ENCODE results near the gene CDK8. TPM values are rescaled to one million over a fixed set of nuclear protein-coding genes. Genes with fewer than 3 reads are reported as not detected.

The CDK8 gene
- total and polyA plus RNA-seq, 9 of the 15 experiments (the other 6 are each of a cell fraction or from before 2014, with no cell fraction given), result 11.3 to 33.7 (median 20.3) TPM

DNA sequence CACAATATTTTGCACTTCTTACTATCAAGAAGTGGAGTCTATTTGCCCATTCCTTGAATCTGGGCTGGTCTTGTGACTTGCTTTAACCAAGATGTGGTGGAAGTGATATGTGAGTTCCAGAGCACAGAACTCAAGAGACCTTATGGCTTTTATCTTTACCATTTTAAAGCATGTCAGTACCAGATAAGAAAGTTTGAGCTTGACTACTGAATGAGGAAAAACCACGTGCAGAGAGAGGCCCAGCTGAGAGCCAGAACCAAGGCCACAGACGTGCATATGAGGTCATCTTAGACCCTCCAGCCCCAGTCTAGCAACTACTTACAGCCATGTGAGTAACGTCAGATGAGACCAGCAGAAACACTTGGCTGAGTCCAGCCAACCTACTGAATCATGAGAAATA lies 6.3 kb upstream of the CDK8 start (continued):
- TF ChIP-seq DMBX1 (CRISPR knock-in tag; IDR thresholded peaks at IDR 0.05; ENCODE audit: borderline replicate concordance) (peak; percentile 71; the same call in 1 of the 2 replicates), ZBTB49 (CRISPR knock-in tag; IDR thresholded peaks at IDR 0.05; ENCODE audit: borderline replicate concordance) (no peak), TFAP4 (CRISPR knock-in tag; IDR thresholded peaks at IDR 0.05; ENCODE audit: borderline replicate concordance) (peak; percentile 85), GABPB1 (CRISPR knock-in tag; IDR thresholded peaks at IDR 0.05) (no peak), HDAC1 (IDR thresholded peaks at IDR 0.05) (peak in 1 of 2 experiments; percentile 90; a peak in 2 of 4 replicates), GATA2 (CRISPR knock-in tag; IDR thresholded peaks at IDR 0.05) (peak; percentile 51; the same call in 1 of the 2 replicates), RBM15 (IDR thresholded peaks at IDR 0.05; ENCODE audit: insufficient read depth, low read length) (no peak), RAD21 (CRISPR knock-in tag; conservative IDR thresholded peaks at IDR 0.05 in 1 of 2, IDR thresholded peaks at IDR 0.05 in 1 of 2) (no peak; a peak in 1 of 4 replicates), RBBP5 (IDR thresholded peaks at IDR 0.05; ENCODE audit: borderline replicate concordance, insufficient read depth, low read length, poor library complexity, severe bottlenecking) (no peak), GTF2A2 (tag; IDR thresholded peaks at IDR 0.05) (no peak), MTA2 (IDR thresholded peaks at IDR 0.05; ENCODE audit: low read depth) (peak; percentile 84), FIP1L1 (IDR thresholded peaks at IDR 0.05; ENCODE audit: low read depth, low read length, poor library complexity, severe bottlenecking) (no peak), DLX4 (CRISPR knock-in tag; IDR thresholded peaks at IDR 0.05) (no peak), ZNF12 (CRISPR knock-in tag; IDR thresholded peaks at IDR 0.05) (no peak), CBX1 (IDR thresholded peaks at IDR 0.05; ENCODE audit: low read depth) (no peak), ZNF77 (CRISPR knock-in tag; IDR thresholded peaks at IDR 0.05) (no peak), CHAMP1 (IDR thresholded peaks at IDR 0.05) (0 out of 2 replicates have a peak, but pooled peaks have one; percentile 31), NFIC (IDR thresholded peaks at IDR 0.05) (peak; percentile 67), ZNF644 (tag; IDR thresholded peaks at IDR 0.05; ENCODE audit: low read depth) (peak; percentile 84), ZFP1 (CRISPR knock-in tag; IDR thresholded peaks at IDR 0.05) (no peak), ZNF398 (CRISPR knock-in tag; IDR thresholded peaks at IDR 0.05) (no peak)

Measured in K562 (cell line).